ENCODE measurements around the gene AIM2.

GRCh38 chr1:159014003-159014571, 62.5 kb downstream of the AIM2 start:
- TF ChIP-seq CTCF (IDR thresholded peaks at IDR 0.05 in 4 of 5, conservative IDR thresholded peaks at IDR 0.05 in 1 of 5) (no peak), POLR2A (IDR thresholded peaks at IDR 0.05) (no peak)

Data from gastrocnemius medialis (tissue), 4 donors.